Fibroblast of mammary gland (primary cell): ENCODE results near the gene PGP.
"Not testable (repeated sequence)": the region's sequence is repeated elsewhere in the genome, so short reads cannot be mapped to it uniquely, and the experiment has no call there.

Experiments used
- DNase-seq: peaks from one replicate; pipeline ENCODE4 v3.0.0-alpha.2; 2010; ENCODE audit warnings: low read depth
- H3K4me3 ChIP-seq: 2 replicates; pipeline ENCODE4 v1.5.1; 2011; ENCODE audit warnings: low read depth, mild to moderate bottlenecking, low read length, moderate library complexity; ENCODE audit not compliant: control insufficient read depth
- CTCF ChIP-seq: conservative IDR thresholded peaks from 2 replicates; pipeline ENCODE4 v1.5.1; 2011; ENCODE audit warnings: low read depth, low read length, inconsistent platforms; ENCODE audit not compliant: control insufficient read depth, insufficient read depth

PGP gene

DNA sequence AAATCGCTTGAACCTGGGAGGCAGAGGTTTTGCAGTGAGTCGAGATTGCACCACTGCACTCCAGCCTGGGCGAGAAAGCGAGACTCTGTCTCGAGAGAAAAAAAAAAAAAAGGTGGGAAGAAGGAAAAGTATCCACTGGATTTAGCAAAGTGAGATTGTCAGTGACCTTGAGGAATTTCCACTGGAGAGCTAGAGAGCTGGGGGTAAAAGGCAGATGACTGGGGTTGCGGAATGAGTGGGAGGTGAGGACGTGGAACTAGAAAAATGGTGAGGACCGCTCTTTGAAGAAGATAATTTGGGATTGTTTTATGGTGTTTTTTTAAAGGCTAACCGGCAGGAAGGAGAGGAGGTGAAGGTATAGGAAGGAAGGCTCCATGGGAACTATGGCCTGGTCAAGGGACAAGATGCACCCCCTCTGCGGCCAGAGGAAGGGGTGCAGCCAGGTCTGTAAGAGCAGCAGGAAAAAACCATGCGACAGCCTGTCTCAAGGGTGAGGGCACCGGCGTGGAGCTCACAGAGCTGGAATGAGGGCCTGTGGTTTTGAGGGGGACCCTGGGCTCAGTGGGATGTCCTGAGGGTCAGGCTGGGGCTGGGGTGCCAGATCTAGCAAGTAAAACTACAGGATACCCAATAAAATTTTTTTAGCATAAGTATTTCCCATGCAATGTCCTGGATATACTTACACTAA lies 10.1 kb downstream of the PGP start:
- DNase-seq = no peak
- no peak for TF ChIP-seq CTCF
- peak overlapping the region; percentile 84 for H3K4me3 ChIP-seq

DNA sequence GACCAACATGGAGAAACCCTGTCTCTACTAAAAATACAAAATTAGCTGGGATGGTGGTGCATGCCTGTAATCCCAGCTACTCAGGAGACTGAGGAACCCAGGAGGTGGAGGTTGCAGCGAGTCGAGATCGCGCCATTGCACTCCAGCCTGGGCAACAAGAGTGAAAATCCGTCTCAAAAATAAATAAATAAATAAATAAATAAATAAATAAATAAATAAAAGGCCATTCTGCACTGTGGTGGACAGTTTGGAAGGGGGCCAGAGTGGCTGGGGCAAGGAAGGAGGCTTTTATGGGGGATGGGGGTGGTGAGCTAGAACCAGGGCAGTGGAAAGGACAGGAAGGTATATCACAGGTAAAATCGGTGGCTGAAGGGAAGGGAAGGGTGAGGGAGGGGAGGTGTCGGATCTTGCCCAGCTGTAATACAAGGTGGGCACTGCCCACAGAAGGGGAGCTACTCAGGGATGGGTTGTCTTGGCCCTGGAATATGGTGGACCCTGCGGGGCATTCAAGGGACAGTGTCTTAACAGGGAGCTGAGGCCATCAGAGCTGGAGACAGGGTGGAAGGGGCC lies 11.4 kb downstream of the PGP start:
- H3K4me3 ChIP-seq, DNase-seq: not testable (repeated sequence)

- TF ChIP-seq CTCF = no peak
- DNase-seq = no peak
These were observed 14.3 kb downstream of the PGP start for GRCh38 chr16:2200313-2200712.

DNA sequence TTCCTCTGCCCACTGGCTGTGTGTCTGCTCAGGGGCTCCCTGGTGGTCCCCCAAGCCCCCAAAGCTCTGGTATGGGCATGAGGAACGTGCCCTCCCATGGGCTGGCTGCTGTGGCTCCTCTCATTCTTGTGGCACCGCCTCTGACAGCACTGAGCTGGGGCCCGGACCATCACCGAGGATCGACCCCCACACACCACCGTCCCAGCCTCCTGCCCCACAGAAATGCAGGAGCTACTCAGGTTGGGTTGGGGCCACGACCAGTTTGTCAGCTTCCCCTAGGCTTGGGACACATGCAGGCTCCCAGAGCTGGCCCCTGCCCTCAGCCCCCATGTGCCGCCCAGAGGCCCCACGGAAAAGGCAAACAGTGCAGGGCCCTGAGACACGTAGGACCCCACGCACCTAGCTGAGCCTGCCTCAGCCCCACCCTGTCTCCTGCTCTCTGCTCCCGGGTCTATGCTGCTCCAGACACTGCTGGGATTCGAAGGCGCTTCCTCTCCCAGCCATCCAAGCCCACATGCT lies 15.0 kb downstream of the PGP start:
- TF ChIP-seq CTCF = no peak
- H3K4me3 ChIP-seq = no peak overlapping the region
- no peak for DNase-seq

More at GRCh38 chr16:2200313-2200712, 14.3 kb downstream of the PGP start:
- H3K4me3 ChIP-seq = no peak overlapping the region

DNA sequence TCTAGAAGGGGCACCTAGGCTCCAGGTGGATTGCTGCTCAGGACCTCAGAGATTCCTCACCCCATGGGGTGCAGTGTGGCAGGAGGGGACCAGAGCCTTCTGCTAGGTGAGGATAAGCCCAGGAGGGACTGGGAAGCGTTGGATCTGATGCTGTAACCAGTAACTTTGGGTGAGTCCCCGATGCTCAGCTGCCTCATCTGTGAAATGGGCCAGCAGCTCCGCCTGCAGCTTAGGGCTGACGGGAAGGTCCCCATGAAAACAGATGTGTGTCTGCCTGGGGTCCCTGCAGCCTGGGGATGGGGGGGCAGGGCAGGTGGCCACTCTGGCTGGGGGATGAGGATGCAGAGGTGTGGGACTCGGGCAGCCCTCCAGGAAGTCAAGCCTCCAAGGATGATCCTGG lies 15.5 kb downstream of the PGP start:
- H3K4me3 ChIP-seq = no peak overlapping the region
- DNase-seq = no peak
- no peak for TF ChIP-seq CTCF

DNA sequence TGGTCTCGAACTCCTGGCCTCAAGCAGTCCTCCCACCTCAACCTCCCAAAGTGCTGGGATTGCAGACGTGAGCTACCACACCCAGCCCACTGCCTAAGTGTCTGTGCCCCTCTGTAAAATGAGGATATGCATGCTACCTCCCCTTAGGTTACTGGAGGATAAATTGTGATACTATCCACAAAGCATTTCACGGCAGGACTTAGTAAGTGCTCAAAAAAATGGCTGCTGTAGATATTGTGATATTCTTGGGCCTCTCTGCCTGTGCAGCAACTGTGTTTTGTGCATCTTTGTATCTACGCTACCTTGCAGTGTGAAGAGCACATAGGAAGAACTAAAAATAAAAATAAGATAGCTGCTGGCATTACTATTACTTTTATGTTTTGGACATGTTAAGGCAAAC lies 16.4 kb downstream of the PGP start:
- DNase-seq = no peak
- H3K4me3 ChIP-seq = no peak overlapping the region
- no peak for TF ChIP-seq CTCF

DNA sequence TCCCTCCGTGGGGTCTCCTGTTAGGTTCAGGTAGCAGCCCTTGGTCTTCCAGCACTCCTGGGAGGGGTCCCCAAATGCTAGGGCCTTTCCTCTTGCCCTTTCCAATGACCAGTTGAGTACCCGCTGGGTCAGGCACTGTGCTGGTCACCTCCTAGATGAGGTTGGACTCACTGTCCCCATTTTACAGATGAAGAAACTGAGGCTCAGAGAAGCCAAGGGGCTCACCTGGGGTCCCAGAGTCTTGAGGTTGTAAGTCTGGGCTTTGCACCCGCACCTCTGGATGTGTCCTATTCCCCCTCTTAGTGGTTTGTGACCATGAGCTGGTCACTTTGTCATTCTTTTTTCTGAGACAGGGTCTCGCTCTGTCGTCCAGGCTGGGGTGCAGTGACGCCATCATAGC lies 16.9 kb downstream of the PGP start:
- H3K4me3 ChIP-seq = no peak overlapping the region
- TF ChIP-seq CTCF = no peak
- DNase-seq = no peak
